Panc1 (cell line): ENCODE data around the gene NEK7.
"Not testable (repeated sequence)": the region's sequence is repeated elsewhere in the genome, so short reads cannot be mapped to it uniquely, and the experiment has no call there.

Source experiments
- CTCF ChIP-seq: fragments of 450-650 bp; IDR thresholded peaks from 2 replicates; pipeline ENCODE4 v1.5.1; 2017; ENCODE audit warnings: mild to moderate bottlenecking
- POLR2AphosphoS5 ChIP-seq: IDR thresholded peaks from 2 replicates; pipeline ENCODE4 v1.6.1; 2012; ENCODE audit warnings: mild to moderate bottlenecking, low read depth, low read length, moderate library complexity

- not testable (repeated sequence) for TF ChIP-seq CTCF, POLR2AphosphoS5
These were observed 158.0 kb downstream of the NEK7 start for GRCh38 chr1:198314817-198315216.
